ENCODE measurements around the gene PARD3.

GRCh38 chr10:34292675-34293074 lies 522.4 kb downstream of the PARD3 start:
- TF ChIP-seq CTCF (conservative IDR thresholded peaks at IDR 0.05) = no peak
- no peak for TF ChIP-seq EZH2 (IDR thresholded peaks at IDR 0.05; ENCODE audit: low read depth)
